Esophagus squamous epithelium (tissue), 5 donors: ENCODE data around the gene QRICH1. TPM values are rescaled to one million over a fixed set of nuclear protein-coding genes. Genes with fewer than 3 reads are reported as not detected.

Source experiments
- DNase-seq: peaks from one replicate; lab custom pipeline; 2025; lab: John Stamatoyannopoulos, UW
- H3K27ac ChIP-seq, 4 donors: fragments of 200-600 bp; sonication (generic); one replicate each; pipeline ENCODE4 v1.5.1; 2016 to 2019; ENCODE audit warnings: mild to moderate bottlenecking in 1 of 4
- H3K27me3 ChIP-seq, 4 donors: fragments of 200-600 bp; sonication (generic); 1 replicate in 3 of 4; 2 replicates in 1 of 4; pipeline versions ENCODE4 v1.5.1 to v1.6.0; 2017 to 2021; ENCODE audit warnings: antibody characterized with exemption in 1 of 4
- H3K36me3 ChIP-seq, 3 donors: fragments of 200-600 bp; sonication (generic); one replicate each; pipeline ENCODE4 v1.5.1; 2016 to 2019
- H3K4me1 ChIP-seq, 3 donors: fragments of 200-600 bp; sonication (generic); one replicate each; pipeline ENCODE4 v1.5.1; 2017 to 2019
- H3K4me3 ChIP-seq, 4 donors: fragments of 200-600 bp; sonication (generic); 1 replicate in 3 of 4; 2 replicates in 1 of 4; pipeline ENCODE4 v1.5.1; 2016 to 2019; ENCODE audit warnings: mild to moderate bottlenecking in 2 of 4, moderate library complexity in 1 of 4
- H3K9me3 ChIP-seq, 3 donors: fragments of 200-600 bp; sonication (generic); one replicate each; pipeline ENCODE4 v1.5.1; 2016 to 2019
- CTCF ChIP-seq, 6 experiments: fragments of 450-650 bp in 4 of 6; fragments of 200-600 bp in 2 of 6; sonication (generic) in 2 of 6; IDR thresholded peaks; one replicate each; pipeline ENCODE4 v1.5.1; 2016 to 2019; ENCODE audit warnings: antibody characterized with exemption in 6 of 6, mild to moderate bottlenecking in 4 of 6, moderate library complexity in 4 of 6
- POLR2A ChIP-seq, 4 donors: fragments of 450-650 bp; IDR thresholded peaks; one replicate each; pipeline ENCODE4 v1.6.1; 2017; ENCODE audit warnings: antibody characterized with exemption in 4 of 4, mild to moderate bottlenecking in 4 of 4, moderate library complexity in 3 of 4
- WGBS, 2 donors: methylation state at CpG; one replicate each; pipeline ENCODE4 v1.1.5; 2018; 5-methylcytosine and 5-hydroxymethylcytosine counted together
- intact Hi-C: fragments of 100-400 bp; cut with DNase I; formaldehyde crosslinking; loops from one replicate; pipeline ENCODE4 v1.15.0; 2022
- total RNA-seq, 4 donors: library from RNA; depleted of rRNA; stranded (reverse); fragments of >200 nt; gene quantifications; one replicate each; pipeline ENCODE4 v1.1.0, GENCODE V29; 2016
- donor health status: DM: yes; HTN: yes; CAD: no.

Gene QRICH1
- total RNA-seq, 4 donors from 2014 or later, result 36.8 to 85.6 (median 49.1) TPM

GRCh38 chr3:49030321-49030720, 63.5 kb downstream of the QRICH1 start:
- TF ChIP-seq CTCF (IDR thresholded peaks at IDR 0.05) (no peak), POLR2A (IDR thresholded peaks at IDR 0.05) (no peak)
- 90% methylated on average over 6 of the region's 6 CpGs for WGBS, 2 donors
- peaks cover 21 to 84% (median 46%) of the 10 kb centered on the region in 3 donors for H3K36me3 ChIP-seq
- H3K27me3 ChIP-seq, result no peaks in the 10 kb centered on the region
- peak overlapping the region in 1 of 4 donors; percentile 98 for H3K27ac ChIP-seq
- peaks cover 12 to 44% (median 16%) of the 10 kb centered on the region in 3 donors for H3K4me1 ChIP-seq
- no peak overlapping the region for H3K4me3 ChIP-seq
- intact Hi-C loops, result no loop called here
- H3K9me3 ChIP-seq, result no peaks in the 10 kb centered on the region
- no peak for DNase-seq

- peak overlapping the region; percentile 69 to 85 (median 76) for H3K4me3 ChIP-seq
- 0 to 3% methylated on average over 7 of the region's 7 CpGs for WGBS, 2 donors
These were observed 64.3 kb downstream of the QRICH1 start for GRCh38 chr3:49029563-49029884.

DNA sequence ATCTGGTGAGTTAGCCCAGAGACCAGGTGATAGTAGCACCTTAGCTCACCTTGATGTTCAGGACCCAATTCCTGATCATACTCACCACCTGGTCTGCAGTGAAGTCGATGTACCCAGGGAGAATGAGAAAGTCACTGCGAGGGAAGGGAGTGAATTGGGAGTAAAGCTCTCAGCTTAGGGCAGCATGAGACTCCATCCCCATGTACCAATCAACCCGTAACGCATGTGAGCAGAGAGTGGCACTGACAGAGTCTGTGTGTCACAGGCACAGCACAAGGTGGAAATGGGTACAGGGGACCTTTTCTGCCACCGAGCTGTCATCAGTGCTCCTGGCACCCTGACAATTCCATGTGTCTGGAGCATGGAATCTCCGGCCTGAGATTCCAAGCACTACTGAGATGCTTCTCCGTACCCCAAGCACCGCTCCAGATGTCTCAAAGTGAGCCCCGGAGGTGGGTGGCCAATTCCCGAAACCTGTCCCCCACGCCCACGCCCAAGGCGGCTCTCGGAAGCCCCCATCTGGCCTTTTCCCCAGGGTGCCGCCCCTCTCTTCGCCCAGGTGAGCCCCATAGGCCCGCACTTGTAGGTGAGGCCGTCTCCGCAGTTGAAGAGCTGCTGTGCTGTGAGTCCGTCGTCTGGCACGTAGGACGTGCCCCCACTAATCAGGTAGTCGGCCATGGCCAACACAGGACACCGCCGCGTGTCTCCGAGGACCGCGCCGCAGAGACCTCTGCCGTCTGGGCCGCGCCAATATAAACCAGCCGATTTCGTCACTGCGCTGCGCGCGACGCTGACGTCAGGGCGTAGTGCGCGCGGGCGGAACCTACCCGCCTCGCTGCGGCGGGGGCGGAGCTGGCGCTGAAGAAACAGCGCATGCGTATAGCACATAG, 65.0 kb downstream of the QRICH1 start, which contains the start of gene IMPDH2:
IMPDH2 (minus strand) TSS at position 726 of the 890 bp plus-strand sequence; CDS start at position 678, 48 bp downstream.
- H3K36me3 ChIP-seq, result peaks cover 29 to 84% (median 46%) of the 10 kb centered on the region in 3 donors
- peak within 1 kb of the TSS; percentile 69 to 85 (median 76) for H3K4me3 ChIP-seq
- intact Hi-C loops, result loop anchor here (10.0 kb wide), 1 partner anchor 66 kb away; the partner anchor contains the start of gene QRICH1
- no peaks in the 10 kb centered on the region for H3K27me3 ChIP-seq
- peaks cover 12 to 59% (median 16%) of the 10 kb centered on the region in 3 donors for H3K4me1 ChIP-seq
- TF ChIP-seq POLR2A (IDR thresholded peaks at IDR 0.05) (peak in 3 of 4 donors; percentile 78 to 97 (median 96)), CTCF (IDR thresholded peaks at IDR 0.05) (peak in 2 of 6 experiments; percentile 23 to 53)
- DNase-seq, result peak; percentile 53
- peak within 1 kb of the TSS; percentile 94 to 98 (median 96) for H3K27ac ChIP-seq
- 0 to 4% methylated on average over 7 to 11 of the region's 55 CpGs for WGBS, 2 donors
- H3K9me3 ChIP-seq, result no peaks in the 10 kb centered on the region

More at GRCh38 chr3:49029563-49029884, 64.3 kb downstream of the QRICH1 start:
- H3K27ac ChIP-seq, result peak overlapping the region; percentile 94 to 98 (median 96)
- DNase-seq, result no peak
- intact Hi-C loops, result loop anchor here (10.0 kb wide), 1 partner anchor 65 kb away; the partner anchor contains the start of gene QRICH1
- H3K4me1 ChIP-seq, result peaks cover 12 to 52% (median 16%) of the 10 kb centered on the region in 3 donors
- peaks cover 23 to 84% (median 46%) of the 10 kb centered on the region in 3 donors for H3K36me3 ChIP-seq
- H3K9me3 ChIP-seq, result no peaks in the 10 kb centered on the region
- no peaks in the 10 kb centered on the region for H3K27me3 ChIP-seq
- TF ChIP-seq POLR2A (IDR thresholded peaks at IDR 0.05) (no peak), CTCF (IDR thresholded peaks at IDR 0.05) (no peak)

DNA sequence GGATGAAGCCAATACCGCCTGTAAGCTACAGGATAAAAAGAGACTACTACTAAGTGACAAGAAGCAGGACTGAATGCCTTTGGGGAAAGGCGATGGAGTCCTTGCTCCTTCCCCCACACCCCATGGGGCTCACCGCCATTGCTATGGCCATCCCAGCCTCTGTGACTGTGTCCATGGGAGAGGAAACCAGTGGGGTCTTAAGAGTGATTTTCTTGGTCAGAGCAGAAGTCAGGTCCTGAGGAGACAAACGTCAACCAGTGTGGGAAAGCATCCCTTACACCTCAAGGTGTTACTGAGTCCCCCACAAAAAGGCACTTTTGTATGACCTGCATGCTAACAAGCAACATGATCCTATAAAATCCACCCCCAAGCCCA, 65.6 kb downstream of the QRICH1 start:
- Histone ChIP-seq H3K27me3 (no peaks in the 10 kb centered on the region), H3K4me3 (peak overlapping the region; percentile 69 to 85 (median 76)), H3K4me1 (peaks cover 14 to 65% (median 19%) of the 10 kb centered on the region in 3 donors), H3K36me3 (peaks cover 36 to 84% (median 50%) of the 10 kb centered on the region in 3 donors), H3K9me3 (no peaks in the 10 kb centered on the region), H3K27ac (peak overlapping the region; percentile 94 to 98 (median 96))
- intact Hi-C loops, result loop anchor here (10.0 kb wide), 1 partner anchor 67 kb away; the partner anchor contains the start of gene QRICH1
- TF ChIP-seq CTCF (IDR thresholded peaks at IDR 0.05), result no peak
- 17 to 63% methylated on average over 1 to 4 of the region's 4 CpGs for WGBS, 2 donors
- no peak for DNase-seq
